ENCODE results near the gene TDRD7. TPM values are rescaled to one million over a fixed set of nuclear protein-coding genes. Genes with fewer than 3 reads are reported as not detected.
A peak's percentile ranks its signal among the peaks of the same experiment; 100 is the strongest.

Gene TDRD7
- total RNA-seq, 4 donors from 2014 or later, result 10.1 to 21.4 (median 18.6) TPM

DNA sequence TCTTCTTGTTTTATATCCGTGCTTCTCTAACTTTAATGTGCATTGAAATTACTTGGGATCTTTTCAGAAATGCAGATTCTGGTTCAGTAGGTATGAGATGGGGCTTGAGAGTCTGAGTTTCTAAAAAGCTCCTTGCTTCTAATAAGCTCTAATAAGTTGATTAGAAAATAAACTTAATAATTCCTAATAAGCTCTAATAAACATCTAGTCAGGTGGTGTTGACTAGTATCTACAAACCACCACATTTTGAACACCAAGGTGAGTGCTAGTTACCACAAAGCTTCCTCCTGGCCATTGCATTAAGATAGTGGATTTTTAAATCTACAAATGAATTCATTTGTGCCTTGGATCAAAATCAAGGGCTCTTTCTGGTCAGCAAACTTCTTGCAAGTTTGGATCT lies 94.9 kb downstream of the TDRD7 start:
- 83 to 100% methylated on average over 1 of the region's 1 CpG for WGBS, 2 donors (ENCODE audit: low coverage in 1 of 2)
- Histone ChIP-seq H3K4me3 (no peak overlapping the region), H3K27me3 (no peaks in the 10 kb centered on the region), H3K9me3 (no peaks in the 10 kb centered on the region), H3K4me1 (peaks cover 0 to 99% (median 22%) of the 10 kb centered on the region in 3 donors), H3K27ac (peak overlapping the region in 3 of 4 donors; percentile 20 to 95 (median 95)), H3K36me3 (peaks cover 0 to 3% of the 10 kb centered on the region in 2 donors)
- ATAC-seq, result no peak
- TF ChIP-seq, protein P1, sequence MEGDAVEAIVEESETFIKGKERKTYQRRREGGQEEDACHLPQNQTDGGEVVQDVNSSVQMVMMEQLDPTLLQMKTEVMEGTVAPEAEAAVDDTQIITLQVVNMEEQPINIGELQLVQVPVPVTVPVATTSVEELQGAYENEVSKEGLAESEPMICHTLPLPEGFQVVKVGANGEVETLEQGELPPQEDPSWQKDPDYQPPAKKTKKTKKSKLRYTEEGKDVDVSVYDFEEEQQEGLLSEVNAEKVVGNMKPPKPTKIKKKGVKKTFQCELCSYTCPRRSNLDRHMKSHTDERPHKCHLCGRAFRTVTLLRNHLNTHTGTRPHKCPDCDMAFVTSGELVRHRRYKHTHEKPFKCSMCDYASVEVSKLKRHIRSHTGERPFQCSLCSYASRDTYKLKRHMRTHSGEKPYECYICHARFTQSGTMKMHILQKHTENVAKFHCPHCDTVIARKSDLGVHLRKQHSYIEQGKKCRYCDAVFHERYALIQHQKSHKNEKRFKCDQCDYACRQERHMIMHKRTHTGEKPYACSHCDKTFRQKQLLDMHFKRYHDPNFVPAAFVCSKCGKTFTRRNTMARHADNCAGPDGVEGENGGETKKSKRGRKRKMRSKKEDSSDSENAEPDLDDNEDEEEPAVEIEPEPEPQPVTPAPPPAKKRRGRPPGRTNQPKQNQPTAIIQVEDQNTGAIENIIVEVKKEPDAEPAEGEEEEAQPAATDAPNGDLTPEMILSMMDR (IDR thresholded peaks at IDR 0.05), result no peak
- TF ChIP-seq EP300 (IDR thresholded peaks at IDR 0.05) (no peak), POLR2AphosphoS5 (IDR thresholded peaks at IDR 0.05) (no peak), POLR2A (IDR thresholded peaks at IDR 0.05) (no peak)

DNA sequence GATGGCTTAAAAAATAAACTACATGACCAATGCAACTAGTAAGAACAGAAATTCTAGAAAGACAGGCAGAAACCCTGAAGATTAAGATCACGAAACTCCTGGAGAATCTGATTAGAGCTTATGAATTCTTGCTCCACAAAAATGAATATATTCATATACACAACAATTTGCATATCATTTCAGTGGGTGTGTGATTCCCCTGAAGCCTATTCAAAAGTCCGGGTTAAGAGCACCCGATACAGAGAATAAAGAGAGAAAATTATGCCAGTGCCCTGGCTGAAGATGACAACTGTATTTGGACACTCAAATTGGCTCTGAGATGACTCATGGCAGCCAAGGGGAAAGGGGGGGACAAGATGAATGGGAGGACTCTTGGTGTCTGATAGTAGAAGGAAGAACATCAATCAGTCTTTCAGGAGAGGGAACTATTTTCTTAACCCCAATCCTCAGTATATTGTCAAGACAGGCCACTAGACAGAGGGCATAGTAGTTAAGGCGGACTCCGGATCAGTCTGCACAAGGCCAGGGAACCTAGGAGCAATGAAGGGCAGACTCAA lies 95.6 kb downstream of the TDRD7 start:
- TF ChIP-seq, protein P1 (IDR thresholded peaks at IDR 0.05), result no peak
- peak; percentile 44 for TF ChIP-seq POLR2AphosphoS5 (IDR thresholded peaks at IDR 0.05)
- ATAC-seq, result no peak
- 48 to 68% methylated on average over 3 to 5 of the region's 5 CpGs for WGBS, 2 donors (ENCODE audit: low coverage in 1 of 2)

DNA sequence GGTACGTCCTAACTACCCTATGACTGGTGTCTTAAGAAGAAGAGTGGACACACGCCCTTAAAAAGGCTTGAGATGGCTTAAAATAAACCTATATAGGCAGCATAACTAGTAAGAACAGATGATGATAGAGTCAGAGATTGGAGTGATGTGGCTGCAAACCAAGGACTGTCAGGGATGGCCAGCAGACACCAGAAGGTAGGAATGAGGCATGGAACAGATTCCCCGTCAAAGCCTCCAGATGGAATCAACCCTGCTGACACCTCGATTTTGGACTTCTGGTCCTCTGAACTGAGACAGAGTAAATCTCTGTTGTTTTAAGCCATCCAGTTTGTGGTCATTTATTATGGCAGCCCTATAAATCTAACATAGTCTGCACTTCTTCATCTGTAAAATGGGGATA lies 97.0 kb downstream of the TDRD7 start:
- Histone ChIP-seq H3K4me1 (peaks cover 0 to 93% (median 20%) of the 10 kb centered on the region in 3 donors), H3K27ac (peak overlapping the region in 2 of 4 donors; percentile 7 to 39), H3K36me3 (peaks cover 0 to 6% of the 10 kb centered on the region in 2 donors), H3K9me3 (no peaks in the 10 kb centered on the region), H3K27me3 (no peaks in the 10 kb centered on the region), H3K4me3 (no peak overlapping the region)
- WGBS, 2 donors (ENCODE audit: low coverage in 1 of 2), result 52 to 75% methylated on average over 4 of the region's 4 CpGs
- no peak for ATAC-seq
- TF ChIP-seq POLR2AphosphoS5 (IDR thresholded peaks at IDR 0.05) (no peak), EP300 (IDR thresholded peaks at IDR 0.05) (no peak), POLR2A (IDR thresholded peaks at IDR 0.05) (no peak)
- TF ChIP-seq, protein P1 (IDR thresholded peaks at IDR 0.05), result no peak

More for the DNA sequence above, 95.6 kb downstream of the TDRD7 start:
- peaks cover 0 to 95% (median 22%) of the 10 kb centered on the region in 3 donors for H3K4me1 ChIP-seq
- H3K9me3 ChIP-seq, result no peaks in the 10 kb centered on the region
- peaks cover 0 to 6% of the 10 kb centered on the region in 2 donors for H3K36me3 ChIP-seq
- no peak overlapping the region for H3K4me3 ChIP-seq
- peak overlapping the region in 2 of 4 donors; percentile 39 to 95 for H3K27ac ChIP-seq
- no peaks in the 10 kb centered on the region for H3K27me3 ChIP-seq

DNA sequence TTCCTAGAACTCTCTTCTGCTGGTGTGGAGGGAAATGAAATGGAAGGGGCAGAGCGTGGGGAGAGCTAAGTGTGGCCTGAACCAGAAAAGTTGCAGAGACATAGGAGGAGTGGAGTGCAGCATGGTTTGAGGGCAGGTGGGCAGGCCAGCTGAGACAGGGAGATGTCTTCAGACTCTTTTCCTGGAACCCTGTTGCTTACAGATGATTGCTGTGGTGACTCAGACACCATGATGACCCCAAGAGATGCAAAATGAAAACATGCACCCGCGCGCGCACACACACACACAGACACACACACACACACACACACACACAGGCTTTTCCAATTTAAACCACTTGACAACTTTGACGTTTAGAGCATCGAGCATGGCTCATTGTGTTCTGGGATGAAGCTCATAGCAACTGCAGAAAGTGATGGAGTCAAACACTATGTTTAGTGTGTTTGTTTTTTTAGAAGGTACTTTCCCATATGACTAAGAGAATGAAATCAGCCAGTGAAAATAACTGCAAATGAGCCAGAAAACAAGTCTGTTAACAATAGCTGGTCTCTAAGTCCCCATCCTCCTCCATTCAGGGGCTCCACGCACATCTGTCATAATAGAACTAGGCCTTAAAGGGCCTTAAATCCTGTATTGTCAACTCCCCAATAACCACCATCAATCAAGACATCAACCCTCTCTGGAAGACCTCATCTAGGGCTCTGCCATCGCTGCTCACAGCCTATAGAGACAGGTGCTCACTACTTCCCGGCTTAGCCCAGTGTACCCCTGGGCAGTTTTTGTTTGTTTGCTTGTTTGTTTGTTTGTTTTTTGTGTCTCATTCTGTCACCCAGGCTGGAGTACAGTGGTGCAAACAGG lies 99.1 kb downstream of the TDRD7 start:
- WGBS, 2 donors (ENCODE audit: low coverage in 1 of 2), result 52 to 55% methylated on average over 5 to 9 of the region's 10 CpGs
- peaks cover 0 to 90% (median 3%) of the 10 kb centered on the region in 3 donors for H3K4me1 ChIP-seq
- peaks cover 0 to 6% of the 10 kb centered on the region in 2 donors for H3K36me3 ChIP-seq
- H3K4me3 ChIP-seq, result no peak overlapping the region
- H3K27me3 ChIP-seq, result no peaks in the 10 kb centered on the region
- TF ChIP-seq POLR2A (IDR thresholded peaks at IDR 0.05) (no peak), POLR2AphosphoS5 (IDR thresholded peaks at IDR 0.05) (peak; percentile 44)
- peak overlapping the region in 3 of 4 donors; percentile 41 to 56 (median 43) for H3K27ac ChIP-seq
- H3K9me3 ChIP-seq, result no peaks in the 10 kb centered on the region
- ATAC-seq, result peak; percentile 21

DNA sequence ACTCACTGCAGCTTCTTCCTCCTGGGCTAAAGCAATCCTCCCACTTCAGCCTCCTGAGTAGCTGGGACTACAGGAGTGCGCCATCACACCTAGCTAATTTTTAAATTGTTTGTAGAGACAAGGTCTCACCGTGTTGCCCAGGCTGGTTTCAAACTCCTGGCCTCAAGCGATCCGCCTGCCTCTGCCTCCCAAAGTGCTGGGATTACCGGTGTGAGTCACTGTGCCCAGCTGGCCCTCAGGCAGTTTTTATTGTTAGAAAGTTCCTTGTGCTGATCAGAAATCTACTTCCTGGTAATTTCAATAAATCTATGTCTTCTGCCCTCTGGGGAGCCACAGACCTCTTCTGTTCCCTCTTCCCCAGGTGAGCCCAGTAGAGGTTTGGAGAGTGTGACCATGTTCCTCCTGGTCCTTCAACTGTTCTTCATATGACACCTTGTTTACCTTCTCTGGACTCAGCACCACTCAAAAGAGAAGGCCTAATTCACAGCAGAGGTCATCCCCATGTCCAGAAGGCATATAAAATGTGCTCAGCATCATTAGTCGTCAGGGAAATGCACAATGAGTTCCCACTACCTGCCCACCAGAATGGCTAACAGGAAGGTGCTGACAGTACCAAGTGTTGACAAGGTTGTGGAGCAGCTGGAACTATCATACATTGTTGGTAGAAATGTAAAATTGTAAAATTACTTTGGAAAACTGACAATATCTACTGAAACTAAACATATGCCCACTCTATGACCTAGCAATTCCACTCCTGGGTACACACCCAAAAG lies 99.9 kb downstream of the TDRD7 start:
- no peak for ATAC-seq
- no peak for TF ChIP-seq POLR2AphosphoS5 (IDR thresholded peaks at IDR 0.05)
- TF ChIP-seq EP300 (IDR thresholded peaks at IDR 0.05), result no peak
- TF ChIP-seq, protein P1 (IDR thresholded peaks at IDR 0.05), result no peak
- no peak for TF ChIP-seq POLR2A (IDR thresholded peaks at IDR 0.05)
- Histone ChIP-seq H3K4me3 (no peak overlapping the region), H3K27ac (peak overlapping the region in 3 of 4 donors; percentile 41 to 56 (median 43)), H3K9me3 (no peaks in the 10 kb centered on the region), H3K4me1 (peaks cover 0 to 90% (median 3%) of the 10 kb centered on the region in 3 donors), H3K27me3 (no peaks in the 10 kb centered on the region), H3K36me3 (peaks cover 0 to 6% of the 10 kb centered on the region in 2 donors)
- WGBS, 2 donors (ENCODE audit: low coverage in 1 of 2), result 74 to 87% methylated on average over 5 to 6 of the region's 6 CpGs
